SK-N-MC (cell line): Measurements from ENCODE around the gene HLA-DRB1.

Source experiments
- DNase-seq: peaks from one replicate; pipeline ENCODE4 v3.0.0-alpha.2; 2011; ENCODE audit warnings: low read depth, low spot score
- H3K27ac ChIP-seq: fragments of 200-600 bp; sonication (generic); 2 replicates; pipeline ENCODE4 v1.5.1; 2016; ENCODE audit warnings: mixed run types
- H3K36me3 ChIP-seq: fragments of 200-600 bp; sonication (generic); 2 replicates; pipeline ENCODE4 v1.6.1; 2017; ENCODE audit warnings: antibody characterized with exemption, low read length, mixed read lengths; ENCODE audit not compliant: insufficient read depth
- H3K4me3 ChIP-seq: fragments of 200-600 bp; sonication (generic); 2 replicates; pipeline ENCODE4 v1.5.1; 2016
- H3K9ac ChIP-seq: fragments of 200-600 bp; sonication (generic); 2 replicates; pipeline ENCODE4 v1.8.0; 2017; ENCODE audit warnings: mixed run types, mixed read lengths; ENCODE audit not compliant: insufficient read length
- H3K9me3 ChIP-seq: fragments of 200-600 bp; sonication (generic); 2 replicates; pipeline ENCODE4 v1.6.1; 2017; ENCODE audit warnings: low read depth, mild to moderate bottlenecking, antibody characterized with exemption, low read length, moderate library complexity, mixed read lengths
- EZH2 ChIP-seq: fragments of 200-600 bp; sonication (generic); IDR thresholded peaks from one replicate; pipeline ENCODE4 v1.6.1; 2017; ENCODE audit warnings: antibody characterized with exemption
- FOXP2 ChIP-seq: optimal IDR thresholded peaks from 2 replicates; pipeline ENCODE3; 2011; ENCODE audit warnings: mild to moderate bottlenecking, moderate library complexity; ENCODE audit not compliant: insufficient read depth; ENCODE audit errors: extremely low read length, control extremely low read depth
- POLR2AphosphoS5 ChIP-seq: IDR thresholded peaks from 2 replicates; pipeline ENCODE4 v1.6.1; 2012; ENCODE audit warnings: mild to moderate bottlenecking, low read depth, low read length, borderline replicate concordance

HLA-DRB1 gene

GRCh38 chr6:32625137-32625536, 35.5 kb upstream of the HLA-DRB1 start:
- TF ChIP-seq EZH2, result no peak
- no peak for TF ChIP-seq POLR2AphosphoS5
- TF ChIP-seq FOXP2, result no peak
- H3K4me3 ChIP-seq, result no peak overlapping the region
- H3K27ac ChIP-seq, result no peak overlapping the region
- DNase-seq, result no peak
- H3K36me3 ChIP-seq, result no peaks in the 10 kb centered on the region
- H3K9ac ChIP-seq, result no peak overlapping the region
- H3K9me3 ChIP-seq, result no peaks in the 10 kb centered on the region

GRCh38 chr6:32624565-32624964, 34.9 kb upstream of the HLA-DRB1 start:
- Histone ChIP-seq H3K9ac (no peak overlapping the region), H3K9me3 (no peaks in the 10 kb centered on the region), H3K4me3 (no peak overlapping the region), H3K36me3 (no peaks in the 10 kb centered on the region), H3K27ac (no peak overlapping the region)
- TF ChIP-seq POLR2AphosphoS5 (no peak), FOXP2 (no peak), EZH2 (no peak)
- DNase-seq, result no peak

GRCh38 chr6:32623693-32624092, 34.0 kb upstream of the HLA-DRB1 start:
- Histone ChIP-seq H3K27ac (no peak overlapping the region), H3K4me3 (no peak overlapping the region), H3K9ac (no peak overlapping the region), H3K9me3 (no peaks in the 10 kb centered on the region), H3K36me3 (no peaks in the 10 kb centered on the region)
- TF ChIP-seq POLR2AphosphoS5 (no peak), EZH2 (no peak), FOXP2 (no peak)
- no peak for DNase-seq

- Histone ChIP-seq H3K27ac (no peak overlapping the region), H3K4me3 (no peak overlapping the region), H3K9ac (no peak overlapping the region), H3K36me3 (no peaks in the 10 kb centered on the region), H3K9me3 (no peaks in the 10 kb centered on the region)
- TF ChIP-seq EZH2 (no peak), POLR2AphosphoS5 (no peak), FOXP2 (no peak)
- DNase-seq, result no peak
Measured at GRCh38 chr6:32622545-32623401, 33.1 kb upstream of the HLA-DRB1 start.

GRCh38 chr6:32621372-32621771, 31.7 kb upstream of the HLA-DRB1 start:
- H3K27ac ChIP-seq, result no peak overlapping the region
- no peak overlapping the region for H3K4me3 ChIP-seq
- no peak for DNase-seq
- no peaks in the 10 kb centered on the region for H3K36me3 ChIP-seq
- no peaks in the 10 kb centered on the region for H3K9me3 ChIP-seq
- H3K9ac ChIP-seq, result no peak overlapping the region
- no peak for TF ChIP-seq FOXP2
- TF ChIP-seq EZH2, result no peak
- TF ChIP-seq POLR2AphosphoS5, result no peak

- no peaks in the 10 kb centered on the region for H3K9me3 ChIP-seq
- no peak overlapping the region for H3K27ac ChIP-seq
- H3K4me3 ChIP-seq, result no peak overlapping the region
- no peak for DNase-seq
- H3K9ac ChIP-seq, result no peak overlapping the region
- H3K36me3 ChIP-seq, result no peaks in the 10 kb centered on the region
- TF ChIP-seq FOXP2 (no peak), POLR2AphosphoS5 (no peak), EZH2 (no peak)
Measured at GRCh38 chr6:32617751-32618150, 28.1 kb upstream of the HLA-DRB1 start.

- DNase-seq, result no peak
- Histone ChIP-seq H3K9me3 (no peaks in the 10 kb centered on the region), H3K9ac (no peak overlapping the region), H3K27ac (no peak overlapping the region), H3K36me3 (no peaks in the 10 kb centered on the region), H3K4me3 (no peak overlapping the region)
- TF ChIP-seq POLR2AphosphoS5, result no peak
- TF ChIP-seq FOXP2, result no peak
- no peak for TF ChIP-seq EZH2
Measured at GRCh38 chr6:32615885-32616532, 26.4 kb upstream of the HLA-DRB1 start.

GRCh38 chr6:32614366-32615081, 24.9 kb upstream of the HLA-DRB1 start:
- TF ChIP-seq FOXP2 (no peak), POLR2AphosphoS5 (no peak), EZH2 (no peak)
- H3K4me3 ChIP-seq, result no peak overlapping the region
- no peak overlapping the region for H3K27ac ChIP-seq
- no peaks in the 10 kb centered on the region for H3K36me3 ChIP-seq
- DNase-seq, result no peak
- H3K9ac ChIP-seq, result no peak overlapping the region
- no peaks in the 10 kb centered on the region for H3K9me3 ChIP-seq

- Histone ChIP-seq H3K4me3 (no peak overlapping the region), H3K36me3 (no peaks in the 10 kb centered on the region), H3K9me3 (no peaks in the 10 kb centered on the region), H3K9ac (no peak overlapping the region), H3K27ac (no peak overlapping the region)
- TF ChIP-seq POLR2AphosphoS5 (no peak), EZH2 (no peak), FOXP2 (no peak)
- DNase-seq, result no peak
Measured at GRCh38 chr6:32613475-32613874, 23.8 kb upstream of the HLA-DRB1 start.
